Tibial artery (tissue), 4 donors: ENCODE data around the gene NOXO1.
A peak's percentile ranks its signal among the peaks of the same experiment; 100 is the strongest.

Experiments
- DNase-seq, 2 donors: peaks; one replicate each; pipeline ENCODE4 v3.0.0-alpha.2; 2019
- H3K27ac ChIP-seq, 2 donors: fragments of 200-600 bp; sonication (generic) in 1 of 2; 1 replicate in 1 of 2; 2 replicates in 1 of 2; pipeline ENCODE4 v1.5.1; 2018 to 2019; ENCODE audit warnings: mild to moderate bottlenecking in 1 of 2
- H3K27me3 ChIP-seq, 2 donors: fragments of 200-600 bp; sonication (generic) in 1 of 2; one replicate each; pipeline versions ENCODE4 v1.5.1 to v1.6.0; 2016 to 2019
- H3K36me3 ChIP-seq, 3 donors: fragments of 200-600 bp; sonication (generic) in 2 of 3; one replicate each; pipeline ENCODE4 v1.5.1; 2016 to 2019; ENCODE audit warnings: mild to moderate bottlenecking in 2 of 3
- H3K4me1 ChIP-seq, 4 donors: fragments of 200-600 bp; sonication (generic) in 2 of 4; 1 replicate in 3 of 4; 2 replicates in 1 of 4; pipeline ENCODE4 v1.5.1; 2016 to 2019
- H3K4me3 ChIP-seq, 2 donors: fragments of 200-600 bp; sonication (generic) in 1 of 2; 1 replicate in 1 of 2; 2 replicates in 1 of 2; pipeline ENCODE4 v1.5.1; 2018 to 2019; ENCODE audit warnings: mild to moderate bottlenecking in 2 of 2
- H3K9me3 ChIP-seq, 3 donors: fragments of 200-600 bp; sonication (generic) in 1 of 3; one replicate each; pipeline ENCODE4 v1.5.1; 2016 to 2019
- CTCF ChIP-seq, 2 experiments: fragments of 200-600 bp in 1 of 2; fragments of 450-650 bp in 1 of 2; IDR thresholded peaks; one replicate each; pipeline ENCODE4 v1.5.1; 2017 to 2019; ENCODE audit warnings: antibody characterized with exemption in 2 of 2, mild to moderate bottlenecking in 1 of 2, moderate library complexity in 1 of 2
- intact Hi-C: fragments of 100-400 bp; cut with DNase I; formaldehyde crosslinking; loops from one replicate; pipeline ENCODE4 v1.15.0; 2023; ENCODE audit warnings: low total_unique reads

Gene NOXO1

DNA sequence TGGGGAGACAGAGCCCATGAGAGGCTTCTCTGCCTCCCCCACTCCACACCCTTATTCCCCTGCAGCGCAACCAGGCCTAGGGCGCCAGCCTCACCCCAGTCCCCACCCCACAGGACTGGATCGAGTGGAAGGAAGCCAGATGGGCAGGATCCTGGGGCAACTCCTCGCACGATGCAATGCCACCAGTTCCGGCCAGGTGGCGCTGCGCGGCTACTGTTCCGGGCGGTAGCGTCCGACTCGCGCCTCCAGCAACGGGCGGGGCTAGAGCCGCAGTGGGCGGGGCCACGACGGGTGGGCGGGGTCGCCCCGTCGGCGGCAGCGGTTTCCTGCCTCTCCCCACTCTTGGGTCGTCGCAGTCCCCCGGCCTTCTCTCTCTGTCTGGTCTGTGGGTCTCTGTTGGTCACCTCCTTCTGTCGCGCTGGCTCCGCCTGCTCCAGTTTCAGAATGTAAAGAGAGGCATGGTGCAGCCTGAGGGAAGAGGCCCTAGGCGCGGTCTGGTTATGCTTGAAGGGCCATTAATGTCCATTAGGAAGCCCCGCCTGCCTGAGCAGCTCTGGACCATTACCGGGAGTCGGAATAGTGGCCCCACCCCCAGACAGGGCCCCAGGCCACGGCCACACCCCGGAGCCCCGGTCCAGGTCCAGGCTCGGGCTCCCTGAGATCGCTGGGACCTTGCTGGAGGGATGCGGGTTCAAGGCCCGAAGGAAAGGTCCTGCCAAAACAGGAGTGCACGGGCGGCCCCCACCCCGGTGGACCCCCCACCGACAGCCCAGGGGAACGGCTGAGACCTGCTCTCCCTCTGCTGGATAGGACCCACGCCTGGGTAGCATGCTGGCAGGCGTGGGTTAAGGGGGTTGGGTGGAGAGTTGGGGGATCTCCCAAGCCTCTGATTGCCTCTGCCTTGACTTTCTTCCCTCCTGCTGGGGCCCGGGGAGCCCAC is 42.1 kb upstream of the NOXO1 start:
- Histone ChIP-seq H3K9me3 (no peaks in the 10 kb centered on the region), H3K4me3 (peak overlapping the region; percentile 33 to 43), H3K36me3 (no peaks in the 10 kb centered on the region), H3K27ac (peak overlapping the region; percentile 53 to 67), H3K27me3 (peaks cover 0 to 38% of the 10 kb centered on the region in 2 donors), H3K4me1 (peaks cover 0 to 59% (median 49%) of the 10 kb centered on the region in 4 donors)
- intact Hi-C loops: loop anchor here (5.0 kb wide), 1 partner anchor 119 kb away; no protein-coding TSS in a partner anchor
- peak; percentile 88 to 94 for DNase-seq
- peak; percentile 96 to 98 for TF ChIP-seq CTCF (IDR thresholded peaks at IDR 0.05)

GRCh38 chr16:2022723-2023091 is 41.4 kb upstream of the NOXO1 start:
- DNase-seq: no peak
- peaks cover 0 to 52% (median 43%) of the 10 kb centered on the region in 4 donors for H3K4me1 ChIP-seq
- intact Hi-C loops: loop anchor here (5.0 kb wide), 1 partner anchor 120 kb away; no protein-coding TSS in a partner anchor
- no peak for TF ChIP-seq CTCF (IDR thresholded peaks at IDR 0.05)
- peak overlapping the region; percentile 12 to 43 for H3K4me3 ChIP-seq
- H3K27me3 ChIP-seq: peaks cover 0 to 41% of the 10 kb centered on the region in 2 donors
- peak overlapping the region in 1 of 2 donors; percentile 67 for H3K27ac ChIP-seq
- H3K36me3 ChIP-seq: no peaks in the 10 kb centered on the region
- H3K9me3 ChIP-seq: no peaks in the 10 kb centered on the region

GRCh38 chr16:2019921-2020831 is 38.9 kb upstream of the NOXO1 start:
- Histone ChIP-seq H3K4me3 (no peak overlapping the region), H3K9me3 (no peaks in the 10 kb centered on the region), H3K36me3 (no peaks in the 10 kb centered on the region), H3K27me3 (peaks cover 0 to 48% of the 10 kb centered on the region in 2 donors), H3K27ac (no peak overlapping the region), H3K4me1 (peaks cover 0 to 29% (median 27%) of the 10 kb centered on the region in 4 donors)
- intact Hi-C loops: loop anchor here (5.0 kb wide), 1 partner anchor 122 kb away; no protein-coding TSS in a partner anchor
- TF ChIP-seq CTCF (IDR thresholded peaks at IDR 0.05): no peak
- DNase-seq: no peak

GRCh38 chr16:2019518-2019920 is 38.2 kb upstream of the NOXO1 start, which contains the start of gene NPW:
TSS of gene NPW (plus strand) at chr16:2019785.
- Histone ChIP-seq H3K9me3 (no peaks in the 10 kb centered on the region), H3K27ac (no peak within 1 kb of the TSS), H3K27me3 (peaks cover 0 to 48% of the 10 kb centered on the region in 2 donors), H3K4me1 (peaks cover 0 to 29% (median 27%) of the 10 kb centered on the region in 4 donors), H3K36me3 (no peaks in the 10 kb centered on the region), H3K4me3 (no peak within 1 kb of the TSS)
- intact Hi-C loops: no loop called here
- no peak for DNase-seq
- TF ChIP-seq CTCF (IDR thresholded peaks at IDR 0.05): no peak

- intact Hi-C loops: no loop called here
- no peak for TF ChIP-seq CTCF (IDR thresholded peaks at IDR 0.05)
- H3K36me3 ChIP-seq: no peaks in the 10 kb centered on the region
- no peaks in the 10 kb centered on the region for H3K9me3 ChIP-seq
- peaks cover 0 to 16% (median 14%) of the 10 kb centered on the region in 4 donors for H3K4me1 ChIP-seq
- H3K4me3 ChIP-seq: no peak overlapping the region
- DNase-seq: no peak
- H3K27me3 ChIP-seq: peaks cover 0 to 40% of the 10 kb centered on the region in 2 donors
- H3K27ac ChIP-seq: no peak overlapping the region
These were observed 35.2 kb upstream of the NOXO1 start for GRCh38 chr16:2016407-2016922.
